Peyer's patch (tissue), 4 donors: ENCODE data around the gene MRAS. TPM values are rescaled to one million over a fixed set of nuclear protein-coding genes. Genes with fewer than 3 reads are reported as not detected.
"Not testable (repeated sequence)": the region's sequence is repeated elsewhere in the genome, so short reads cannot be mapped to it uniquely, and the experiment has no call there.

Experiments used
- DNase-seq, 3 donors: peaks; one replicate each; pipeline ENCODE4 v3.0.0-alpha.2; 2017 to 2019
- H3K27ac ChIP-seq, 4 donors: fragments of 200-600 bp; sonication (generic); one replicate each; pipeline ENCODE4 v1.5.1; 2016 to 2019
- H3K27me3 ChIP-seq, 2 donors: fragments of 200-600 bp; sonication (generic); one replicate each; pipeline ENCODE4 v1.5.1; 2019
- H3K36me3 ChIP-seq, 3 donors: fragments of 200-600 bp; sonication (generic); one replicate each; pipeline ENCODE4 v1.5.1; 2016 to 2019
- H3K4me1 ChIP-seq, 4 donors: fragments of 200-600 bp; sonication (generic); one replicate each; pipeline ENCODE4 v1.5.1; 2016 to 2019
- H3K4me3 ChIP-seq, 4 donors: fragments of 200-600 bp; sonication (generic); 1 replicate in 3 of 4; 2 replicates in 1 of 4; pipeline ENCODE4 v1.5.1; 2016 to 2019; ENCODE audit warnings: mild to moderate bottlenecking in 1 of 4
- H3K9me3 ChIP-seq, 4 donors: fragments of 200-600 bp; sonication (generic); one replicate each; pipeline ENCODE4 v1.5.1; 2016 to 2019; ENCODE audit warnings: mild to moderate bottlenecking in 1 of 4
- CTCF ChIP-seq, 6 experiments: fragments of 450-650 bp in 4 of 6; fragments of 200-600 bp in 2 of 6; sonication (generic) in 1 of 6; IDR thresholded peaks; one replicate each; pipeline ENCODE4 v1.5.1; 2017 to 2019; ENCODE audit warnings: antibody characterized with exemption in 6 of 6, mild to moderate bottlenecking in 3 of 6, moderate library complexity in 1 of 6
- POLR2A ChIP-seq, 2 donors: fragments of 450-650 bp; IDR thresholded peaks; one replicate each; pipeline ENCODE4 v1.5.1; 2017; ENCODE audit warnings: antibody characterized with exemption in 2 of 2, mild to moderate bottlenecking in 2 of 2, moderate library complexity in 2 of 2
- total RNA-seq, 4 donors: library from RNA; depleted of rRNA; stranded (reverse); fragments of >200 nt; gene quantifications; one replicate each; pipeline ENCODE4 v1.1.0, GENCODE V29; 2016

The MRAS gene
- total RNA-seq, 4 donors from 2014 or later, result 1.2 to 7.4 (median 3.0) TPM

- Histone ChIP-seq H3K4me1 (no peaks in the 10 kb centered on the region), H3K27ac (no peak overlapping the region), H3K4me3 (no peak overlapping the region), H3K27me3 (no peaks in the 10 kb centered on the region), H3K36me3 (no peaks in the 10 kb centered on the region), H3K9me3 (no peaks in the 10 kb centered on the region)
- no peak for TF ChIP-seq POLR2A (IDR thresholded peaks at IDR 0.05)
- TF ChIP-seq CTCF (IDR thresholded peaks at IDR 0.05), result no peak
- DNase-seq, result no peak
Measured at GRCh38 chr3:138405486-138405885, 57.1 kb downstream of the MRAS start.

DNA sequence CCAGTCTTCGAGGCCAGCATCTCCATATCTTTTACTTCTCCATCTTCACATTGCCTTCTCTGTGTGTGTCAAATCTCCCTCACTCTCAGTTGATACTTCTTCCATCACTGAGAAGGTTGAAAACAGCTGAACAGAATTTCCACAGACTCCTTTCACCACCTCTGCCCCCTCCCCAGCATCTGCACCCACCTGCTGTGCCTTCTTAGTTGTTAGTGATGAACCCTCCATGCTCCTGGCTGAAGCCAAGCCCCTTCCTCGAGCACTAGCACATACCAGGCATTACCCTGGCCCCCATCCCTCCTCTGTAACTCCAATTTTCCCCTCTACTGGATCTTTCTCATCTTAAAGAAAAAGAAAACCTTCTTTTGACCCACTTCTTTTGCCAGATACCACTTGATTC is 58.2 kb downstream of the MRAS start:
- H3K4me3 ChIP-seq, result no peak overlapping the region
- H3K27me3 ChIP-seq, result no peaks in the 10 kb centered on the region
- no peak overlapping the region for H3K27ac ChIP-seq
- H3K4me1 ChIP-seq, result no peaks in the 10 kb centered on the region
- TF ChIP-seq POLR2A (IDR thresholded peaks at IDR 0.05), result no peak
- TF ChIP-seq CTCF (IDR thresholded peaks at IDR 0.05), result no peak
- H3K36me3 ChIP-seq, result no peaks in the 10 kb centered on the region
- DNase-seq, result no peak
- no peaks in the 10 kb centered on the region for H3K9me3 ChIP-seq

- H3K4me3 ChIP-seq, result no peak overlapping the region
- H3K27me3 ChIP-seq, result no peaks in the 10 kb centered on the region
- TF ChIP-seq CTCF (IDR thresholded peaks at IDR 0.05), result no peak
- TF ChIP-seq POLR2A (IDR thresholded peaks at IDR 0.05), result no peak
- H3K9me3 ChIP-seq, result no peaks in the 10 kb centered on the region
- H3K4me1 ChIP-seq, result no peaks in the 10 kb centered on the region
- no peaks in the 10 kb centered on the region for H3K36me3 ChIP-seq
- no peak for DNase-seq
- H3K27ac ChIP-seq, result no peak overlapping the region
Measured at GRCh38 chr3:138407236-138407907, 59.0 kb downstream of the MRAS start.

- Histone ChIP-seq H3K4me3 (no peak overlapping the region), H3K4me1 (no peaks in the 10 kb centered on the region), H3K27ac (no peak overlapping the region), H3K36me3 (no peaks in the 10 kb centered on the region), H3K9me3 (no peaks in the 10 kb centered on the region), H3K27me3 (no peaks in the 10 kb centered on the region)
- DNase-seq, result no peak
- no peak for TF ChIP-seq POLR2A (IDR thresholded peaks at IDR 0.05)
- TF ChIP-seq CTCF (IDR thresholded peaks at IDR 0.05), result no peak
Measured at GRCh38 chr3:138408751-138409570, 60.6 kb downstream of the MRAS start.

- H3K4me3 ChIP-seq, result no peak overlapping the region
- TF ChIP-seq POLR2A (IDR thresholded peaks at IDR 0.05), result no peak
- TF ChIP-seq CTCF (IDR thresholded peaks at IDR 0.05), result no peak
- no peak for DNase-seq
Measured at GRCh38 chr3:138412821-138413551, 64.6 kb downstream of the MRAS start.

GRCh38 chr3:138416236-138416635 is 67.9 kb downstream of the MRAS start:
- not testable (repeated sequence) for H3K27me3 ChIP-seq, H3K27ac ChIP-seq, DNase-seq, H3K9me3 ChIP-seq, H3K4me3 ChIP-seq, H3K36me3 ChIP-seq, H3K4me1 ChIP-seq

More at GRCh38 chr3:138412821-138413551, 64.6 kb downstream of the MRAS start:
- Histone ChIP-seq H3K36me3 (no peaks in the 10 kb centered on the region), H3K27ac (no peak overlapping the region), H3K4me1 (no peaks in the 10 kb centered on the region), H3K27me3 (no peaks in the 10 kb centered on the region), H3K9me3 (no peaks in the 10 kb centered on the region)
